H1 (cell line): ENCODE measurements around the gene AK8. TPM values are rescaled to one million over a fixed set of nuclear protein-coding genes. Genes with fewer than 3 reads are reported as not detected.

Source experiments
- CTCF ChIA-PET: fragments of 300-600 bp; sonication (Branson Sonifier 250); formaldehyde crosslinking; loops from one replicate; lab custom pipeline; 2021; ENCODE audit not compliant: partially characterized antibody; lab: Charles Lee
- POLR2A ChIA-PET: fragments of 300-600 bp; sonication (Branson Sonifier 250); formaldehyde crosslinking; loops from one replicate; lab custom pipeline; 2021; ENCODE audit warnings: inconsistent platforms; ENCODE audit not compliant: partially characterized antibody; lab: Charles Lee
- DNase-seq, 2 experiments: peaks; one replicate each; pipeline versions ENCODE4 v3.0.0 to v3.0.0-alpha.2; 2010 to 2022; ENCODE audit warnings: low spot score in 2 of 2, low read depth in 1 of 2, mixed read lengths in 1 of 2
- FAIRE-seq: peaks from 2 replicates; lab custom pipeline; 2011; peaks lifted over from hg19 to GRCh38; lab: Jason Lieb, UNC
- H2AFZ ChIP-seq: 2 replicates; pipeline ENCODE4 v1.8.1; 2012; ENCODE audit warnings: low read length, inconsistent platforms
- H2AK5ac ChIP-seq: 2 replicates; pipeline ENCODE4 v1.6.1; 2013; ENCODE audit warnings: low read depth, low read length
- H2BK120ac ChIP-seq: replicated peaks from 2 replicates; pipeline ENCODE3; 2013; ENCODE audit warnings: low read depth, low read length, inconsistent platforms
- H2BK12ac ChIP-seq: 2 replicates; pipeline ENCODE4 v1.6.1; 2013; ENCODE audit warnings: low read depth, low read length
- H2BK15ac ChIP-seq: 2 replicates; pipeline ENCODE4 v1.6.1; 2013; ENCODE audit warnings: low read length
- H2BK20ac ChIP-seq: 2 replicates; pipeline ENCODE4 v1.6.1; 2013; ENCODE audit warnings: low read length
- H2BK5ac ChIP-seq: 2 replicates; pipeline ENCODE4 v1.6.1; 2013; ENCODE audit warnings: low read depth, low read length
- H3K14ac ChIP-seq: 2 replicates; pipeline ENCODE4 v1.6.1; 2013; ENCODE audit warnings: inconsistent platforms; ENCODE audit not compliant: insufficient read length
- H3K18ac ChIP-seq: 2 replicates; pipeline ENCODE4 v1.6.1; 2013; ENCODE audit warnings: low read length; ENCODE audit errors: extremely low read depth
- H3K23ac ChIP-seq: 2 replicates; pipeline ENCODE4 v1.6.1; 2013; ENCODE audit warnings: inconsistent platforms; ENCODE audit not compliant: insufficient read length
- H3K23me2 ChIP-seq: 2 replicates; pipeline ENCODE4 v1.6.1; 2013; ENCODE audit warnings: low read depth, low read length
- H3K27ac ChIP-seq: 2 replicates; pipeline ENCODE4 v1.6.1; 2011; ENCODE audit warnings: low read depth, low read length, inconsistent platforms
- H3K27me3 ChIP-seq, 4 experiments: replicated peaks in 1 of 4; 1 replicate in 1 of 4; 2 replicates in 3 of 4; pipeline versions ENCODE4 v1.6.1 to v1.8.1; 2011 to 2013; ENCODE audit warnings: low read length in 3 of 4, mild to moderate bottlenecking in 3 of 4, inconsistent platforms in 2 of 4, mixed read lengths in 2 of 4, moderate library complexity in 1 of 4; ENCODE audit not compliant: control insufficient read depth in 3 of 4, insufficient read depth in 3 of 4; ENCODE audit errors: extremely low read depth in 1 of 4
- H3K36me3 ChIP-seq, 4 experiments: 2 replicates each; pipeline versions ENCODE4 v1.6.1 to v1.8.1; 2011 to 2013; ENCODE audit warnings: mild to moderate bottlenecking in 4 of 4, low read length in 3 of 4, moderate library complexity in 2 of 4, control low read depth in 1 of 4, inconsistent platforms in 1 of 4; ENCODE audit not compliant: insufficient read depth in 4 of 4, control insufficient read depth in 2 of 4
- H3K4ac ChIP-seq: replicated peaks from 2 replicates; pipeline ENCODE3; 2013; ENCODE audit warnings: low read length, low read depth, mixed read lengths, inconsistent platforms; ENCODE audit not compliant: insufficient read length
- H3K4me1 ChIP-seq, 4 experiments: replicated peaks in 1 of 4; 1 replicate in 1 of 4; 2 replicates in 3 of 4; pipeline versions ENCODE4 v1.6.1 to v1.8.1; 2011 to 2013; ENCODE audit warnings: low read length in 3 of 4, inconsistent platforms in 2 of 4, mixed read lengths in 1 of 4; ENCODE audit not compliant: insufficient read depth in 4 of 4, control insufficient read depth in 3 of 4
- H3K4me2 ChIP-seq, 2 experiments: 2 replicates each; pipeline versions ENCODE4 v1.6.1 to v1.8.1; 2011 to 2013; ENCODE audit warnings: low read depth in 2 of 2, low read length in 2 of 2, control low read depth in 1 of 2, inconsistent platforms in 1 of 2, mild to moderate bottlenecking in 1 of 2; ENCODE audit not compliant: insufficient read depth in 1 of 2
- H3K4me3 ChIP-seq, 4 experiments: fragments of 200-600, 300-600 bp in 1 of 4; sonication (generic), shearing (Covaris generic), sonication (Bioruptor Twin) in 1 of 4; 2 replicates each; pipeline versions ENCODE4 v1.5.1 to v1.8.1; 2011 to 2016; ENCODE audit warnings: low read length in 4 of 4, low read depth in 3 of 4, control low read depth in 2 of 4, inconsistent platforms in 2 of 4, mild to moderate bottlenecking in 2 of 4, mixed read lengths in 1 of 4, moderate library complexity in 1 of 4; ENCODE audit not compliant: insufficient read depth in 2 of 4; ENCODE audit errors: extremely low read depth in 1 of 4
- H3K56ac ChIP-seq: replicated peaks from 2 replicates; pipeline ENCODE3; 2013; ENCODE audit warnings: low read depth, mild to moderate bottlenecking, mixed read lengths, low read length, inconsistent platforms; ENCODE audit not compliant: insufficient read length
- H3K79me1 ChIP-seq: 2 replicates; pipeline ENCODE4 v1.6.1; 2013; ENCODE audit warnings: low read depth, low read length, control low read depth
- H3K79me2 ChIP-seq, 2 experiments: 2 replicates each; pipeline versions ENCODE4 v1.6.1 to v1.8.1; 2012 to 2013; ENCODE audit warnings: low read length in 2 of 2, mild to moderate bottlenecking in 2 of 2, inconsistent platforms in 1 of 2; ENCODE audit not compliant: insufficient read depth in 2 of 2, control insufficient read depth in 1 of 2
- H3K9ac ChIP-seq, 4 experiments: replicated peaks in 1 of 4; 1 replicate in 1 of 4; 2 replicates in 3 of 4; pipeline versions ENCODE4 v1.6.1 to v1.8.1; 2011 to 2013; ENCODE audit warnings: low read depth in 3 of 4, low read length in 3 of 4, control low read depth in 2 of 4, mild to moderate bottlenecking in 2 of 4, moderate library complexity in 2 of 4, inconsistent platforms in 1 of 4; ENCODE audit errors: extremely low read depth in 1 of 4
- H3K9me3 ChIP-seq, 2 experiments: 2 replicates each; pipeline versions ENCODE4 v1.6.1 to v1.8.1; 2012 to 2013; ENCODE audit warnings: mild to moderate bottlenecking in 2 of 2, moderate library complexity in 2 of 2, control low read depth in 1 of 2, inconsistent platforms in 1 of 2, low read depth in 1 of 2, low read length in 1 of 2, mixed read lengths in 1 of 2; ENCODE audit not compliant: insufficient read depth in 2 of 2
- H4K20me1 ChIP-seq, 2 experiments: replicated peaks in 1 of 2; 2 replicates each; pipeline versions ENCODE3 to v1.8.1; 2011 to 2013; ENCODE audit warnings: inconsistent platforms in 2 of 2, low read length in 2 of 2, mild to moderate bottlenecking in 1 of 2; ENCODE audit not compliant: insufficient read depth in 2 of 2, control insufficient read depth in 1 of 2
- H4K5ac ChIP-seq: 2 replicates; pipeline ENCODE4 v1.6.1; 2013; ENCODE audit warnings: low read length, low read depth, mixed read lengths, inconsistent platforms; ENCODE audit not compliant: insufficient read length
- H4K8ac ChIP-seq: 2 replicates; pipeline ENCODE4 v1.8.0; 2013; ENCODE audit warnings: mild to moderate bottlenecking, moderate library complexity, low read length, inconsistent platforms; ENCODE audit not compliant: insufficient read depth; ENCODE audit errors: extremely low read depth
- H4K91ac ChIP-seq: replicated peaks from 2 replicates; pipeline ENCODE3; 2013; ENCODE audit warnings: low read length, mixed read lengths, inconsistent platforms; ENCODE audit not compliant: insufficient read length
- BRCA1 ChIP-seq: IDR thresholded peaks from 2 replicates; pipeline ENCODE4 v1.6.1; 2012; ENCODE audit warnings: low read depth, low read length, improper control_type of control experiment
- CBX8 ChIP-seq: fragments of 300-800, 300-1000 bp; sonication (generic); IDR thresholded peaks from 2 replicates; pipeline ENCODE4 v1.7.1; 2016; ENCODE audit warnings: low read depth, low read length, borderline replicate concordance
- CEBPB ChIP-seq: IDR thresholded peaks from 2 replicates; pipeline ENCODE4 v1.6.1; 2012; ENCODE audit warnings: low read depth, low read length
- CREB1 ChIP-seq: IDR thresholded peaks from 2 replicates; pipeline ENCODE4 v1.6.1; 2012; ENCODE audit warnings: inconsistent platforms
- CTBP2 ChIP-seq: IDR thresholded peaks from 2 replicates; pipeline ENCODE4 v1.7.0; 2011; ENCODE audit warnings: borderline replicate concordance, mild to moderate bottlenecking, moderate library complexity, mixed read lengths, low read length; ENCODE audit not compliant: insufficient read depth, insufficient read length
- KDM4A ChIP-seq: IDR thresholded peaks from one replicate; pipeline ENCODE4 v1.7.1; 2012; ENCODE audit warnings: low read depth, mild to moderate bottlenecking, moderate library complexity, low read length, inconsistent platforms; ENCODE audit not compliant: severe bottlenecking
- PHF8 ChIP-seq: fragments of 200-600 bp; sonication (generic); conservative IDR thresholded peaks from 2 replicates; pipeline ENCODE4 v1.7.1; 2012; ENCODE audit warnings: low read depth, mild to moderate bottlenecking, inconsistent platforms, low read length, moderate library complexity
- POLR2A ChIP-seq, 2 experiments: IDR thresholded peaks; 1 replicate in 1 of 2; 2 replicates in 1 of 2; pipeline ENCODE4 v1.6.1; 2011; ENCODE audit warnings: low read depth in 2 of 2, low read length in 2 of 2, mild to moderate bottlenecking in 2 of 2; ENCODE audit errors: control extremely low read depth in 1 of 2
- RBBP5 ChIP-seq: IDR thresholded peaks from 2 replicates; pipeline ENCODE4 v1.7.1; 2012; ENCODE audit warnings: low read depth, mild to moderate bottlenecking, inconsistent platforms, low read length, moderate library complexity, borderline replicate concordance
- RNF2 ChIP-seq: fragments of 200-900, 300-1000 bp; sonication (generic); IDR thresholded peaks from 2 replicates; pipeline ENCODE4 v1.7.1; 2016; ENCODE audit warnings: borderline replicate concordance, low read depth, mild to moderate bottlenecking, antibody characterized with exemption, low read length; ENCODE audit not compliant: poor library complexity, severe bottlenecking; ENCODE audit errors: missing control alignments
- TCF12 ChIP-seq: IDR thresholded peaks from 2 replicates; pipeline ENCODE4 v1.6.1; 2011; ENCODE audit warnings: low read depth, mild to moderate bottlenecking, low read length
- WGBS, 2 experiments: shearing (Covaris generic) in 1 of 2; methylation state at CpG; one replicate each; pipeline versions ENCODE4 v1.1.6 to v1.1.7; 2013 to 2015; ENCODE audit warnings: low lambda C conversion rate in 2 of 2, mixed read lengths in 2 of 2, inconsistent platforms in 1 of 2, low coverage in 1 of 2, missing lambda C conversion rate in 1 of 2; ENCODE audit not compliant: insufficient replicate concordance in 2 of 2, insufficient coverage in 1 of 2, insufficient read length in 1 of 2; ENCODE audit errors: extremely low coverage in 1 of 2, missing lambda C conversion rate in 1 of 2; 5-methylcytosine and 5-hydroxymethylcytosine counted together
- polyA plus RNA-seq, 7 experiments: library from polyadenylated mRNA; depleted of rRNA in 3 of 7; stranded (reverse) in 5 of 7; unstranded in 2 of 7; fragments of >200 nt in 5 of 7; fragments of 200-250 nt in 2 of 7; gene quantifications; 1 replicate in 5 of 7; 2 replicates in 1 of 7; 4 replicates in 1 of 7; pipeline versions ENCODE4 v1.2.1 to v1.2.3, GENCODE V29; 2011 to 2013; ENCODE audit warnings: missing spikeins in 2 of 7, mixed read lengths in 2 of 7
- total RNA-seq: library from RNA; stranded (reverse); fragmentation: NEBNext Ultra II Directional; extraction: Animal tissue kit (Norgen Biotek cat#: 25700); gene quantifications from 2 replicates; pipeline ENCODE4 v1.2.1, GENCODE V29; 2021
- TF ChIP-seq, protein P1 (sequence below): IDR thresholded peaks from 2 replicates; pipeline ENCODE4 v1.6.1; 2012; ENCODE audit warnings: inconsistent platforms
- TF ChIP-seq, protein P2 (sequence below): IDR thresholded peaks from 2 replicates; pipeline ENCODE4 v1.6.1; 2011; ENCODE audit warnings: low read depth, mild to moderate bottlenecking, low read length; ENCODE audit not compliant: insufficient read depth

The AK8 gene
- total and polyA plus RNA-seq, 2 of the 8 experiments (the other 6 are each of a cell fraction or from before 2014, with no cell fraction given): 0.35 to 0.48 TPM

DNA sequence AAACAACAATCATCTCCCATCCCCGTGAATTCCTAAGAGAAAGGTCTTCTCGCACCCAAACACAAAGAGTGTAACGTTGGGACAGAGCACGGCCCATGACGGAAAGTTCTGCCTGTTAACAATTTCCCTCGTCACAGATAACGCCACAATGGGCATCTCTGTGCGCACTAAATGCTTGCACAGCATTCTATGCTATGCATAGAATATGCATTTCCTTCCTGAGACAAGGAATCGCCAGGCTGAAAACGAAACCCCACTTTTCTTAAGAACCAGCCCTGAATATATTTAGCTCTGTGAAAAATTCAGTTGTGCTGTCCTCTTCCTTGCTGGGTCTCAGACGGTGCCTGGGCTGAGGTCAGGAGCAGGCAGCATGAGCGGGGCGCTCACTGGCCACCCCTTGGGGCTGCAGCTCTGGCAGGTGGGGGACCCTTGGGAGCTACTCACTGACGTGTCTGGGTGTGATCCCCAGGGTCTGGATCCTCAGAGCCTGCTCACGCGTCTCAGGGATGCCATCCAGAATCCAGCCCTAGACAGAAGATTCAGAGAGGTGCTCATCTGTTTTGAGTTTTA is 49.8 kb downstream of the AK8 start:
- H3K56ac ChIP-seq: no peak overlapping the region
- no peak overlapping the region for H4K5ac ChIP-seq
- no peak overlapping the region for H3K4ac ChIP-seq
- no peaks in the 10 kb centered on the region for H3K79me1 ChIP-seq
- no peak overlapping the region for H2BK12ac ChIP-seq
- H2AFZ ChIP-seq: no peak overlapping the region
- H3K27ac ChIP-seq: no peak overlapping the region
- H3K4me1 ChIP-seq: no peaks in the 10 kb centered on the region
- CTCF ChIA-PET: interaction anchor here (0.6 to 1.2 kb wide), 3 partner anchors 29 to 267 kb away, joined by 3 read pairs; no protein-coding TSS in a partner anchor
- H3K18ac ChIP-seq: no peak overlapping the region
- DNase-seq: no peak
- peaks cover 0 to 3% (median 0%) of the 10 kb centered on the region in 4 experiments; a peak in 1 of 7 replicates for H3K27me3 ChIP-seq
- no peak overlapping the region for H3K23ac ChIP-seq
- no peak overlapping the region for H4K91ac ChIP-seq
- no peak for FAIRE-seq
- H3K4me3 ChIP-seq: no peak overlapping the region
- H2BK5ac ChIP-seq: no peak overlapping the region
- H3K23me2 ChIP-seq: no peaks in the 10 kb centered on the region
- H3K9ac ChIP-seq: no peak overlapping the region
- WGBS, 2 experiments: 92% methylated on average over 16 of the region's 16 CpGs; no CpG with 5 or more reads in 1 of the 2 experiments
- no peaks in the 10 kb centered on the region for H3K79me2 ChIP-seq
- no peaks in the 10 kb centered on the region for H3K36me3 ChIP-seq
- H2BK15ac ChIP-seq: no peak overlapping the region
- POLR2A ChIA-PET: no interaction called here
- H3K14ac ChIP-seq: no peak overlapping the region
- no peak overlapping the region for H3K4me2 ChIP-seq
- H2AK5ac ChIP-seq: no peak overlapping the region
- no peaks in the 10 kb centered on the region for H4K20me1 ChIP-seq
- no peak overlapping the region for H2BK120ac ChIP-seq
- no peak overlapping the region for H2BK20ac ChIP-seq
- no peaks in the 10 kb centered on the region for H3K9me3 ChIP-seq
- H4K8ac ChIP-seq: no peak overlapping the region
- TF ChIP-seq, protein P1, sequence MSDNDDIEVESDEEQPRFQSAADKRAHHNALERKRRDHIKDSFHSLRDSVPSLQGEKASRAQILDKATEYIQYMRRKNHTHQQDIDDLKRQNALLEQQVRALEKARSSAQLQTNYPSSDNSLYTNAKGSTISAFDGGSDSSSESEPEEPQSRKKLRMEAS: no peak
- TF ChIP-seq RBBP5 (no peak), RNF2 (no peak), PHF8 (no peak), CEBPB (no peak), CREB1 (no peak), CTBP2 (no peak), POLR2A (IDR thresholded peaks at IDR 0.05; ENCODE audit: control extremely low read depth in 1 of 2, low read depth in 2 of 2, low read length in 2 of 2) (no peak), KDM4A (no peak), CBX8 (no peak), BRCA1 (no peak), TCF12 (no peak)
- TF ChIP-seq, protein P2, sequence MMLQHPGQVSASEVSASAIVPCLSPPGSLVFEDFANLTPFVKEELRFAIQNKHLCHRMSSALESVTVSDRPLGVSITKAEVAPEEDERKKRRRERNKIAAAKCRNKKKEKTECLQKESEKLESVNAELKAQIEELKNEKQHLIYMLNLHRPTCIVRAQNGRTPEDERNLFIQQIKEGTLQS: no peak
